Measurements from ENCODE around the gene IRF2. TPM values are rescaled to one million over a fixed set of nuclear protein-coding genes. Genes with fewer than 3 reads are reported as not detected.

Gene IRF2
- total and polyA plus RNA-seq, 2 experiments from 2014 or later: 12.8 to 14.2 TPM

GRCh38 chr4:184415071-184415470 lies 59.3 kb downstream of the IRF2 start:
- Histone ChIP-seq H3K9me3 (ENCODE audit: low read depth) (no peaks in the 10 kb centered on the region), H4K20me1 (ENCODE audit: insufficient read depth) (no peaks in the 10 kb centered on the region), H2AFZ (no peak overlapping the region), H3K36me3 (ENCODE audit: low read depth) (0 out of 2 replicates have a peak, but pooled peaks cover 7% of the 10 kb centered on the region), H3K9ac (no peak overlapping the region), H3K27me3 (replicated peaks; ENCODE audit: insufficient read depth) (no peaks in the 10 kb centered on the region), H3K79me2 (ENCODE audit: insufficient read depth) (peaks cover 26% of the 10 kb centered on the region; the same call in 1 of the 2 replicates), H3F3A (ENCODE audit: insufficient read depth) (peaks cover 19% of the 10 kb centered on the region), H3K4me1 (ENCODE audit: insufficient read depth) (peaks cover 21% of the 10 kb centered on the region), H3K27ac (no peak overlapping the region), H3K4me3 (no peak overlapping the region), H3K9me2 (ENCODE audit: insufficient read depth) (no peaks in the 10 kb centered on the region), H3K4me2 (ENCODE audit: unreplicated experiment) (no peak overlapping the region)
- 97 to 99% methylated on average over 6 of the region's 6 CpGs for WGBS, 2 experiments (ENCODE audit: low coverage in 1 of 2, low lambda C conversion rate in 2 of 2, missing lambda C conversion rate in 2 of 2)
- TF ChIP-seq EZH2phosphoT487 (IDR thresholded peaks at IDR 0.05; ENCODE audit: insufficient read depth, low read depth) (no peak), EZH2 (IDR thresholded peaks at IDR 0.05; ENCODE audit: insufficient read depth, poor library complexity, severe bottlenecking) (no peak)
- in situ Hi-C loops (cut with MboI): no loop called here
- DNase-seq: no peak

GRCh38 chr4:184413261-184414046 lies 60.9 kb downstream of the IRF2 start:
- H3F3A ChIP-seq (ENCODE audit: insufficient read depth): peaks cover 22% of the 10 kb centered on the region
- in situ Hi-C loops (cut with MboI): no loop called here
- H3K79me2 ChIP-seq (ENCODE audit: insufficient read depth): peaks cover 10% of the 10 kb centered on the region; the same call in 1 of the 2 replicates
- no peak overlapping the region for H2AFZ ChIP-seq
- no peak for DNase-seq
- H3K9me2 ChIP-seq (ENCODE audit: insufficient read depth): no peaks in the 10 kb centered on the region
- H3K36me3 ChIP-seq (ENCODE audit: low read depth): 0 out of 2 replicates have a peak, but pooled peaks cover 6% of the 10 kb centered on the region
- no peak overlapping the region for H3K27ac ChIP-seq
- H3K9ac ChIP-seq: no peak overlapping the region
- H3K4me1 ChIP-seq (ENCODE audit: insufficient read depth): peaks cover 19% of the 10 kb centered on the region
- H3K27me3 ChIP-seq (replicated peaks; ENCODE audit: insufficient read depth): no peaks in the 10 kb centered on the region
- H4K20me1 ChIP-seq (ENCODE audit: insufficient read depth): no peaks in the 10 kb centered on the region
- 91 to 92% methylated on average over 13 of the region's 13 CpGs for WGBS, 2 experiments (ENCODE audit: low coverage in 1 of 2, low lambda C conversion rate in 2 of 2, missing lambda C conversion rate in 2 of 2)
- no peaks in the 10 kb centered on the region for H3K9me3 ChIP-seq (ENCODE audit: low read depth)
- no peak overlapping the region for H3K4me3 ChIP-seq
- TF ChIP-seq EZH2 (IDR thresholded peaks at IDR 0.05; ENCODE audit: insufficient read depth, poor library complexity, severe bottlenecking) (no peak), EZH2phosphoT487 (IDR thresholded peaks at IDR 0.05; ENCODE audit: insufficient read depth, low read depth) (no peak)
- no peak overlapping the region for H3K4me2 ChIP-seq (ENCODE audit: unreplicated experiment)

- H3K27ac ChIP-seq: no peak overlapping the region
- no peak overlapping the region for H3K4me3 ChIP-seq
- H3K36me3 ChIP-seq (ENCODE audit: low read depth): peaks cover 20% of the 10 kb centered on the region
- peaks cover 10% of the 10 kb centered on the region for H3K4me1 ChIP-seq (ENCODE audit: insufficient read depth)
- H3K9ac ChIP-seq: no peak overlapping the region
- H3K4me2 ChIP-seq (ENCODE audit: unreplicated experiment): no peak overlapping the region
- TF ChIP-seq EZH2 (IDR thresholded peaks at IDR 0.05; ENCODE audit: insufficient read depth, poor library complexity, severe bottlenecking) (no peak), EZH2phosphoT487 (IDR thresholded peaks at IDR 0.05; ENCODE audit: insufficient read depth, low read depth) (no peak)
- peaks cover 7% of the 10 kb centered on the region; the same call in 1 of the 2 replicates for H3K79me2 ChIP-seq (ENCODE audit: insufficient read depth)
- H3F3A ChIP-seq (ENCODE audit: insufficient read depth): peaks cover 20% of the 10 kb centered on the region
- no peaks in the 10 kb centered on the region for H3K9me2 ChIP-seq (ENCODE audit: insufficient read depth)
- no peak for DNase-seq
- in situ Hi-C loops (cut with MboI): no loop called here
- WGBS, 2 experiments (ENCODE audit: low coverage in 1 of 2, low lambda C conversion rate in 2 of 2, missing lambda C conversion rate in 2 of 2): 79 to 84% methylated on average over 6 of the region's 6 CpGs
- H2AFZ ChIP-seq: no peak overlapping the region
- no peaks in the 10 kb centered on the region for H3K27me3 ChIP-seq (replicated peaks; ENCODE audit: insufficient read depth)
- no peaks in the 10 kb centered on the region for H4K20me1 ChIP-seq (ENCODE audit: insufficient read depth)
- no peaks in the 10 kb centered on the region for H3K9me3 ChIP-seq (ENCODE audit: low read depth)
Observed at GRCh38 chr4:184410748-184411147, 63.6 kb downstream of the IRF2 start.

- WGBS, 2 experiments (ENCODE audit: low coverage in 1 of 2, low lambda C conversion rate in 2 of 2, missing lambda C conversion rate in 2 of 2): 96 to 97% methylated on average over 12 of the region's 12 CpGs
- Histone ChIP-seq H3K27me3 (replicated peaks; ENCODE audit: insufficient read depth) (no peaks in the 10 kb centered on the region), H3K9me3 (ENCODE audit: low read depth) (no peaks in the 10 kb centered on the region), H3K9me2 (ENCODE audit: insufficient read depth) (no peaks in the 10 kb centered on the region), H3K4me3 (no peak overlapping the region), H3K79me2 (ENCODE audit: insufficient read depth) (0 out of 2 replicates have a peak, but pooled peaks cover under 1% of the 10 kb centered on the region), H3F3A (ENCODE audit: insufficient read depth) (peaks cover 20% of the 10 kb centered on the region), H3K4me2 (ENCODE audit: unreplicated experiment) (no peak overlapping the region), H4K20me1 (ENCODE audit: insufficient read depth) (no peaks in the 10 kb centered on the region), H2AFZ (no peak overlapping the region), H3K9ac (no peak overlapping the region), H3K36me3 (ENCODE audit: low read depth) (peaks cover 19% of the 10 kb centered on the region), H3K27ac (no peak overlapping the region), H3K4me1 (ENCODE audit: insufficient read depth) (peaks cover 10% of the 10 kb centered on the region)
- no peak for DNase-seq
- in situ Hi-C loops (cut with MboI): no loop called here
- TF ChIP-seq EZH2 (IDR thresholded peaks at IDR 0.05; ENCODE audit: insufficient read depth, poor library complexity, severe bottlenecking) (no peak), EZH2phosphoT487 (IDR thresholded peaks at IDR 0.05; ENCODE audit: insufficient read depth, low read depth) (no peak)
Observed at GRCh38 chr4:184409911-184410692, 64.2 kb downstream of the IRF2 start.

All from GM23248 (cell line).